Choroid plexus epithelial cell (primary cell): ENCODE data around the gene CLCA2.
A peak's percentile ranks its signal among the peaks of the same experiment; 100 is the strongest.

Experiments used
- DNase-seq: peaks from one replicate; pipeline ENCODE4 v3.0.0-alpha.2; 2010; ENCODE audit warnings: low read depth
- H3K4me3 ChIP-seq: 2 replicates; pipeline ENCODE4 v1.5.1; 2011; ENCODE audit warnings: low read depth, mild to moderate bottlenecking, control low read depth, low read length, moderate library complexity
- TF ChIP-seq, protein P1 (sequence below): conservative IDR thresholded peaks from 2 replicates; pipeline ENCODE4 v1.5.1; 2011; ENCODE audit warnings: low read depth, mild to moderate bottlenecking, control low read depth, inconsistent platforms, low read length, moderate library complexity

CLCA2 gene

GRCh38 chr1:86396498-86396890 lies 27.5 kb upstream of the CLCA2 start:
- peak overlapping the region; percentile 96 for H3K4me3 ChIP-seq
- TF ChIP-seq, protein P1, sequence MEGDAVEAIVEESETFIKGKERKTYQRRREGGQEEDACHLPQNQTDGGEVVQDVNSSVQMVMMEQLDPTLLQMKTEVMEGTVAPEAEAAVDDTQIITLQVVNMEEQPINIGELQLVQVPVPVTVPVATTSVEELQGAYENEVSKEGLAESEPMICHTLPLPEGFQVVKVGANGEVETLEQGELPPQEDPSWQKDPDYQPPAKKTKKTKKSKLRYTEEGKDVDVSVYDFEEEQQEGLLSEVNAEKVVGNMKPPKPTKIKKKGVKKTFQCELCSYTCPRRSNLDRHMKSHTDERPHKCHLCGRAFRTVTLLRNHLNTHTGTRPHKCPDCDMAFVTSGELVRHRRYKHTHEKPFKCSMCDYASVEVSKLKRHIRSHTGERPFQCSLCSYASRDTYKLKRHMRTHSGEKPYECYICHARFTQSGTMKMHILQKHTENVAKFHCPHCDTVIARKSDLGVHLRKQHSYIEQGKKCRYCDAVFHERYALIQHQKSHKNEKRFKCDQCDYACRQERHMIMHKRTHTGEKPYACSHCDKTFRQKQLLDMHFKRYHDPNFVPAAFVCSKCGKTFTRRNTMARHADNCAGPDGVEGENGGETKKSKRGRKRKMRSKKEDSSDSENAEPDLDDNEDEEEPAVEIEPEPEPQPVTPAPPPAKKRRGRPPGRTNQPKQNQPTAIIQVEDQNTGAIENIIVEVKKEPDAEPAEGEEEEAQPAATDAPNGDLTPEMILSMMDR, result no peak
- no peak for DNase-seq

- peak; percentile 24 for DNase-seq
These were observed 14.5 kb upstream of the CLCA2 start for GRCh38 chr1:86409416-86410021.

GRCh38 chr1:86410879-86411278 lies 13.1 kb upstream of the CLCA2 start:
- TF ChIP-seq, protein P1, result no peak
- DNase-seq, result no peak
- H3K4me3 ChIP-seq, result no peak overlapping the region

More at GRCh38 chr1:86409416-86410021, 14.5 kb upstream of the CLCA2 start:
- no peak overlapping the region for H3K4me3 ChIP-seq
- TF ChIP-seq, protein P1, result no peak

GRCh38 chr1:86416343-86416742 lies 7.6 kb upstream of the CLCA2 start:
- TF ChIP-seq, protein P1, result no peak
- DNase-seq, result peak; percentile 28
- H3K4me3 ChIP-seq, result no peak overlapping the region

- peak; percentile 65 for DNase-seq
- H3K4me3 ChIP-seq, result no peak overlapping the region
- TF ChIP-seq, protein P1, result peak; percentile 77
These were observed 4.6 kb upstream of the CLCA2 start for GRCh38 chr1:86419277-86419903.

GRCh38 chr1:86421601-86422280 lies 2.2 kb upstream of the CLCA2 start:
- no peak overlapping the region for H3K4me3 ChIP-seq
- no peak for DNase-seq
- TF ChIP-seq, protein P1, result no peak
